Measurements from ENCODE around the gene MAML1. TPM values are rescaled to one million over a fixed set of nuclear protein-coding genes. Genes with fewer than 3 reads are reported as not detected.
A peak's percentile ranks its signal among the peaks of the same experiment; 100 is the strongest.

MAML1 gene
- total and polyA plus RNA-seq, 4 experiments from 2014 or later, result 1.5 to 56.5 (median 31.7) TPM

GRCh38 chr5:179802207-179802883 lies 69.7 kb downstream of the MAML1 start:
- Histone ChIP-seq H3K9me3 (ENCODE audit: control insufficient read depth in 1 of 2, low read length in 2 of 2) (no peaks in the 10 kb centered on the region), H3K4me1 (ENCODE audit: insufficient read depth, low read length) (peaks cover 42% of the 10 kb centered on the region), H3K27ac (ENCODE audit: low read depth, low read length) (no peak overlapping the region), H3K4me3 (ENCODE audit: low read length in 2 of 2) (no peak overlapping the region), H3K36me3 (ENCODE audit: insufficient read depth, low read length) (peaks cover 17% of the 10 kb centered on the region), H3K27me3 (ENCODE audit: insufficient read depth, low read length) (no peaks in the 10 kb centered on the region)
- ChIA-PET CTCF (ENCODE audit: partially characterized antibody) (interaction anchor here (0.7 to 4.9 kb wide), 38 partner anchors 10 to 289 kb away, joined by 3 to 57 read pairs (median 4); partner anchors contain the start of genes LTC4S, MAML1, MRNIP and SQSTM1), POLR2A (ENCODE audit: partially characterized antibody) (interaction anchor here (0.7 to 8.7 kb wide), 11 partner anchors 9 to 179 kb away, joined by 3 to 159 read pairs (median 6); partner anchors contain the start of genes HNRNPH1, LTC4S, MAML1 and MRNIP)
- Mint-ChIP-seq H3K9me3 (no peaks in the 10 kb centered on the region), H3K27me3 (no peaks in the 10 kb centered on the region), H3K4me1 (peaks cover 14 to 48% (median 30%) of the 10 kb centered on the region in 4 donors), H3K36me3 (peaks cover 3 to 24% of the 10 kb centered on the region in 2 donors), H3K4me3 (peak overlapping the region in 2 of 8 donors; percentile 43 to 81), H3K27ac (peak overlapping the region in 6 of 7 donors; percentile 27 to 85 (median 66))
- DNase-seq, result no peak
- intact Hi-C loops (cut with micrococcal nuclease), result loop anchor here (1.0 to 10.0 kb wide), 4 partner anchors 35 to 288 kb away; partner anchors contain the start of gene RNF130

GRCh38 chr5:179802950-179803562 lies 70.4 kb downstream of the MAML1 start:
- no peak overlapping the region for H3K27ac ChIP-seq (ENCODE audit: low read depth, low read length)
- Mint-ChIP-seq H3K4me1 (peaks cover 14 to 47% (median 30%) of the 10 kb centered on the region in 4 donors), H3K27me3 (no peaks in the 10 kb centered on the region), H3K27ac (peak overlapping the region in 4 of 7 donors; percentile 27 to 87 (median 51)), H3K4me3 (peak overlapping the region in 1 of 8 donors; percentile 10), H3K36me3 (peaks cover 3 to 21% of the 10 kb centered on the region in 2 donors), H3K9me3 (no peaks in the 10 kb centered on the region)
- ChIA-PET POLR2A (ENCODE audit: partially characterized antibody) (interaction anchor here (1.0 to 8.7 kb wide), 9 partner anchors 7 to 105 kb away, joined by 3 to 159 read pairs (median 6); partner anchors contain the start of genes LTC4S, MAML1, MRNIP and SQSTM1), CTCF (ENCODE audit: partially characterized antibody) (interaction anchor here (1.2 to 4.9 kb wide), 10 partner anchors 40 to 288 kb away, joined by 3 to 57 read pairs (median 5); partner anchors contain the start of genes MAML1, MRNIP and TBC1D9B)
- peaks cover 42% of the 10 kb centered on the region for H3K4me1 ChIP-seq (ENCODE audit: insufficient read depth, low read length)
- no peak for DNase-seq
- no peaks in the 10 kb centered on the region for H3K27me3 ChIP-seq (ENCODE audit: insufficient read depth, low read length)
- intact Hi-C loops (cut with micrococcal nuclease), result loop anchor here (1.0 to 10.0 kb wide), 4 partner anchors 34 to 287 kb away; partner anchors contain the start of gene RNF130
- H3K9me3 ChIP-seq (ENCODE audit: control insufficient read depth in 1 of 2, low read length in 2 of 2), result no peaks in the 10 kb centered on the region
- H3K4me3 ChIP-seq (ENCODE audit: low read length in 2 of 2), result no peak overlapping the region
- H3K36me3 ChIP-seq (ENCODE audit: insufficient read depth, low read length), result peaks cover 16% of the 10 kb centered on the region

GRCh38 chr5:179803651-179804554 lies 71.3 kb downstream of the MAML1 start:
- peaks cover 8% of the 10 kb centered on the region for H3K36me3 ChIP-seq (ENCODE audit: insufficient read depth, low read length)
- peak overlapping the region; percentile 41 to 90 (median 86) for H3K4me3 Mint-ChIP-seq
- no peaks in the 10 kb centered on the region for H3K9me3 ChIP-seq (ENCODE audit: control insufficient read depth in 1 of 2, low read length in 2 of 2)
- CTCF ChIA-PET (ENCODE audit: partially characterized antibody), result interaction anchor here (4.9 kb wide), 1 partner anchor 104 kb away, joined by 57 read pairs; the partner anchor contains the start of gene TBC1D9B
- H3K9me3 Mint-ChIP-seq, result no peaks in the 10 kb centered on the region
- no peaks in the 10 kb centered on the region for H3K27me3 ChIP-seq (ENCODE audit: insufficient read depth, low read length)
- H3K27ac ChIP-seq (ENCODE audit: low read depth, low read length), result peak overlapping the region; percentile 26
- intact Hi-C loops (cut with micrococcal nuclease), result loop anchor here (5.0 to 10.0 kb wide), 3 partner anchors 33 to 268 kb away; partner anchors contain the start of gene RNF130
- H3K4me1 Mint-ChIP-seq, result peaks cover 14 to 50% (median 30%) of the 10 kb centered on the region in 4 donors
- H3K27me3 Mint-ChIP-seq, result no peaks in the 10 kb centered on the region
- DNase-seq, result no peak
- H3K36me3 Mint-ChIP-seq, result peaks cover 3 to 18% of the 10 kb centered on the region in 2 donors
- H3K27ac Mint-ChIP-seq, result peak overlapping the region; percentile 4 to 88 (median 86)
- POLR2A ChIA-PET (ENCODE audit: partially characterized antibody), result interaction anchor here (0.9 to 8.7 kb wide), 7 partner anchors 8 to 71 kb away, joined by 3 to 159 read pairs (median 6); partner anchors contain the start of genes MAML1, MRNIP and SQSTM1
- H3K4me1 ChIP-seq (ENCODE audit: insufficient read depth, low read length), result peaks cover 42% of the 10 kb centered on the region
- H3K4me3 ChIP-seq (ENCODE audit: low read length in 2 of 2), result no peak overlapping the region

GRCh38 chr5:179804555-179804947 lies 71.9 kb downstream of the MAML1 start:
- intact Hi-C loops (cut with micrococcal nuclease), result loop anchor here (5.0 to 10.0 kb wide), 3 partner anchors 33 to 268 kb away; partner anchors contain the start of gene RNF130
- POLR2A ChIA-PET (ENCODE audit: partially characterized antibody), result interaction anchor here (0.9 to 8.7 kb wide), 6 partner anchors 9 to 54 kb away, joined by 3 to 159 read pairs (median 5); partner anchors contain the start of genes MRNIP and SQSTM1
- H3K27me3 ChIP-seq (ENCODE audit: insufficient read depth, low read length), result no peaks in the 10 kb centered on the region

GRCh38 chr5:179805070-179805528 lies 72.5 kb downstream of the MAML1 start:
- intact Hi-C loops (cut with micrococcal nuclease), result loop anchor here (5.0 to 10.0 kb wide), 2 partner anchors 170 to 487 kb away; partner anchors contain the start of gene MAPK9
- POLR2A ChIA-PET (ENCODE audit: partially characterized antibody), result interaction anchor here (0.9 to 8.7 kb wide), 12 partner anchors 11 to 254 kb away, joined by 3 to 159 read pairs (median 7); partner anchors contain the start of genes HNRNPH1, LTC4S, MAML1 and MRNIP
- H3K4me3 ChIP-seq (ENCODE audit: low read length in 2 of 2), result peak overlapping the region in 1 of 2 donors; percentile 54
- Mint-ChIP-seq H3K36me3 (peaks cover 3 to 7% of the 10 kb centered on the region in 2 donors), H3K4me1 (peaks cover 14 to 42% (median 30%) of the 10 kb centered on the region in 4 donors), H3K27ac (peak overlapping the region; percentile 80 to 93 (median 87)), H3K9me3 (no peaks in the 10 kb centered on the region), H3K27me3 (no peaks in the 10 kb centered on the region), H3K4me3 (peak overlapping the region; percentile 80 to 90 (median 86))
- no peaks in the 10 kb centered on the region for H3K36me3 ChIP-seq (ENCODE audit: insufficient read depth, low read length)
- H3K27me3 ChIP-seq (ENCODE audit: insufficient read depth, low read length), result no peaks in the 10 kb centered on the region
- peaks cover 42% of the 10 kb centered on the region for H3K4me1 ChIP-seq (ENCODE audit: insufficient read depth, low read length)
- no peaks in the 10 kb centered on the region for H3K9me3 ChIP-seq (ENCODE audit: control insufficient read depth in 1 of 2, low read length in 2 of 2)
- CTCF ChIA-PET (ENCODE audit: partially characterized antibody), result interaction anchor here (0.9 to 1.5 kb wide), 4 partner anchors 8 to 181 kb away, joined by 3 to 4 read pairs (median 4); partner anchors contain the start of genes HNRNPH1 and TBC1D9B
- DNase-seq, result no peak
- peak overlapping the region; percentile 61 for H3K27ac ChIP-seq (ENCODE audit: low read depth, low read length)

More at GRCh38 chr5:179804555-179804947, 71.9 kb downstream of the MAML1 start:
- Histone ChIP-seq H3K4me3 (ENCODE audit: low read length in 2 of 2) (no peak overlapping the region), H3K27ac (ENCODE audit: low read depth, low read length) (peak overlapping the region; percentile 61), H3K4me1 (ENCODE audit: insufficient read depth, low read length) (peaks cover 42% of the 10 kb centered on the region), H3K9me3 (ENCODE audit: control insufficient read depth in 1 of 2, low read length in 2 of 2) (no peaks in the 10 kb centered on the region), H3K36me3 (ENCODE audit: insufficient read depth, low read length) (peaks cover 3% of the 10 kb centered on the region)
- no peaks in the 10 kb centered on the region for H3K27me3 Mint-ChIP-seq
- peaks cover 14 to 47% (median 30%) of the 10 kb centered on the region in 4 donors for H3K4me1 Mint-ChIP-seq
- CTCF ChIA-PET (ENCODE audit: partially characterized antibody), result interaction anchor here (4.9 kb wide), 1 partner anchor 103 kb away, joined by 57 read pairs; the partner anchor contains the start of gene TBC1D9B
- peak overlapping the region; percentile 80 to 90 (median 86) for H3K4me3 Mint-ChIP-seq
- DNase-seq, result no peak
- peak overlapping the region in 6 of 7 donors; percentile 53 to 90 (median 86) for H3K27ac Mint-ChIP-seq
- peaks cover 3 to 11% of the 10 kb centered on the region in 2 donors for H3K36me3 Mint-ChIP-seq
- H3K9me3 Mint-ChIP-seq, result no peaks in the 10 kb centered on the region
